H9 (cell line): Measurements from ENCODE around the gene METTL14. TPM values are rescaled to one million over a fixed set of nuclear protein-coding genes. Genes with fewer than 3 reads are reported as not detected.
A peak's percentile ranks its signal among the peaks of the same experiment; 100 is the strongest.

ENCODE experiments used
- DNase-seq: peaks from one replicate; pipeline ENCODE4 v3.0.0-alpha.2; 2017
- H2AFZ ChIP-seq: one replicate; pipeline ENCODE4 v1.6.1; 2013; ENCODE audit warnings: mild to moderate bottlenecking, low read length, control low read depth, moderate library complexity
- H2AK5ac ChIP-seq: 2 replicates; pipeline ENCODE4 v1.6.1; 2013; ENCODE audit warnings: low read length, control low read depth, mixed read lengths; ENCODE audit not compliant: insufficient read length
- H2BK120ac ChIP-seq: one replicate; pipeline ENCODE4 v1.6.1; 2013; ENCODE audit warnings: low read depth, mild to moderate bottlenecking, low read length, control low read depth, inconsistent platforms; ENCODE audit not compliant: poor library complexity, severe bottlenecking
- H2BK12ac ChIP-seq: 2 replicates; pipeline ENCODE4 v1.6.1; 2013; ENCODE audit warnings: low read length, control low read depth, mixed read lengths, low read depth; ENCODE audit not compliant: insufficient read length
- H2BK15ac ChIP-seq: 2 replicates; pipeline ENCODE4 v1.6.1; 2013; ENCODE audit warnings: low read depth, low read length, control low read depth
- H2BK20ac ChIP-seq: one replicate; pipeline ENCODE4 v1.6.1; 2013; ENCODE audit warnings: low read depth, mild to moderate bottlenecking, low read length, control low read depth, inconsistent platforms; ENCODE audit not compliant: poor library complexity, severe bottlenecking
- H2BK5ac ChIP-seq: 2 replicates; pipeline ENCODE4 v1.6.1; 2013; ENCODE audit warnings: low read length, control low read depth, mixed read lengths; ENCODE audit not compliant: insufficient read length
- H3K14ac ChIP-seq: 2 replicates; pipeline ENCODE4 v1.6.1; 2013; ENCODE audit warnings: low read length, control low read depth; ENCODE audit not compliant: insufficient read depth
- H3K18ac ChIP-seq: 2 replicates; pipeline ENCODE4 v1.6.1; 2013; ENCODE audit warnings: low read depth, mild to moderate bottlenecking, mixed read lengths, low read length, control low read depth; ENCODE audit not compliant: insufficient read length
- H3K23ac ChIP-seq: 2 replicates; pipeline ENCODE4 v1.6.1; 2013; ENCODE audit warnings: low read length, control low read depth, mixed read lengths, low read depth; ENCODE audit not compliant: insufficient read length
- H3K23me2 ChIP-seq: 2 replicates; pipeline ENCODE4 v1.6.1; 2013; ENCODE audit warnings: low read depth, mild to moderate bottlenecking, mixed read lengths, low read length, control low read depth; ENCODE audit not compliant: insufficient read length, poor library complexity, severe bottlenecking
- H3K27ac ChIP-seq: 2 replicates; pipeline ENCODE4 v1.5.1; 2013; ENCODE audit warnings: low read length, control low read depth, mixed read lengths, low read depth; ENCODE audit not compliant: insufficient read length
- H3K27me3 ChIP-seq: 2 replicates; pipeline ENCODE4 v1.6.1; 2013; ENCODE audit warnings: low read length, control low read depth, inconsistent platforms; ENCODE audit not compliant: insufficient read depth
- H3K4ac ChIP-seq: 2 replicates; pipeline ENCODE4 v1.6.1; 2013; ENCODE audit warnings: low read depth, mild to moderate bottlenecking, control low read depth, inconsistent platforms, low read length, moderate library complexity
- H3K4me1 ChIP-seq: 2 replicates; pipeline ENCODE4 v1.6.1; 2013; ENCODE audit warnings: low read length, control low read depth, inconsistent platforms; ENCODE audit not compliant: insufficient read depth
- H3K4me2 ChIP-seq: 2 replicates; pipeline ENCODE4 v1.6.1; 2013; ENCODE audit warnings: low read length, control low read depth, mixed read lengths; ENCODE audit not compliant: insufficient read length, insufficient read depth
- H3K56ac ChIP-seq: 2 replicates; pipeline ENCODE4 v1.6.1; 2013; ENCODE audit warnings: low read depth, mild to moderate bottlenecking, mixed read lengths, low read length, control low read depth; ENCODE audit not compliant: insufficient read length
- H3K79me1 ChIP-seq: 2 replicates; pipeline ENCODE4 v1.6.1; 2013; ENCODE audit warnings: low read depth, mild to moderate bottlenecking, moderate library complexity, low read length, control low read depth, inconsistent platforms; ENCODE audit not compliant: insufficient read depth, poor library complexity, severe bottlenecking
- H3K79me2 ChIP-seq: 2 replicates; pipeline ENCODE4 v1.6.1; 2013; ENCODE audit warnings: low read length, control low read depth, inconsistent platforms; ENCODE audit not compliant: insufficient read depth
- H3K9ac ChIP-seq: 2 replicates; pipeline ENCODE4 v1.6.1; 2013; ENCODE audit warnings: low read length, control low read depth, mixed read lengths; ENCODE audit not compliant: insufficient read length; ENCODE audit errors: extremely low read depth
- H3K9me3 ChIP-seq: one replicate; pipeline ENCODE4 v1.6.1; 2013; ENCODE audit warnings: low read depth, low read length, inconsistent platforms; ENCODE audit not compliant: control insufficient read depth
- H3T11ph ChIP-seq: one replicate; pipeline ENCODE4 v1.6.1; 2013; ENCODE audit warnings: mild to moderate bottlenecking, low read length, control low read depth, inconsistent platforms
- H4K20me1 ChIP-seq: one replicate; pipeline ENCODE4 v1.6.1; 2013; ENCODE audit not compliant: control insufficient read depth, insufficient read length, insufficient read depth
- H4K5ac ChIP-seq: 2 replicates; pipeline ENCODE4 v1.6.1; 2013; ENCODE audit warnings: low read depth, mild to moderate bottlenecking, mixed read lengths, low read length, control low read depth; ENCODE audit not compliant: insufficient read length
- H4K8ac ChIP-seq: replicated peaks from 2 replicates; pipeline ENCODE4 v1.6.1; 2013; ENCODE audit warnings: low read length, control low read depth, mixed read lengths, low read depth; ENCODE audit not compliant: insufficient read length
- H4K91ac ChIP-seq: 2 replicates; pipeline ENCODE4 v1.6.1; 2013; ENCODE audit warnings: low read depth, mild to moderate bottlenecking, moderate library complexity, mixed read lengths, low read length, control low read depth; ENCODE audit not compliant: insufficient read length
- H3K27ac Mint-ChIP-seq, 3 experiments: 2 replicates in 2 of 3; 3 replicates in 1 of 3; pipeline ENCODE4 v1.8.0; 2020 to 2021; ENCODE audit warnings: mixed read lengths in 3 of 3, mild to moderate bottlenecking in 1 of 3, moderate library complexity in 1 of 3
- H3K27me3 Mint-ChIP-seq: 2 replicates; pipeline ENCODE4 v1.8.0; 2021; ENCODE audit warnings: low read depth, mild to moderate bottlenecking, moderate library complexity, mixed read lengths
- H3K36me3 Mint-ChIP-seq, 3 experiments: 2 replicates in 2 of 3; 3 replicates in 1 of 3; pipeline ENCODE4 v1.8.0; 2020 to 2021; ENCODE audit warnings: low read depth in 3 of 3, mixed read lengths in 3 of 3; ENCODE audit not compliant: insufficient read depth in 1 of 3
- H3K4me1 Mint-ChIP-seq, 2 experiments: 2 replicates each; pipeline ENCODE4 v1.8.0; 2020; ENCODE audit warnings: mixed read lengths in 2 of 2
- H3K4me3 Mint-ChIP-seq, 2 experiments: 2 replicates in 1 of 2; 3 replicates in 1 of 2; pipeline ENCODE4 v1.8.0; 2020 to 2021; ENCODE audit warnings: mild to moderate bottlenecking in 2 of 2, mixed read lengths in 2 of 2, moderate library complexity in 1 of 2
- H3K9me3 Mint-ChIP-seq, 2 experiments: 2 replicates in 1 of 2; 3 replicates in 1 of 2; pipeline ENCODE4 v1.8.0; 2020; ENCODE audit warnings: mild to moderate bottlenecking in 2 of 2, mixed read lengths in 2 of 2, moderate library complexity in 1 of 2
- WGBS: extraction: QIAGEN DNeasy Blood & Tissue Kit; methylation state at CpG from one replicate; pipeline ENCODE4 v1.1.7; 2013; ENCODE audit warnings: missing lambda C conversion rate, low lambda C conversion rate, mixed read lengths; ENCODE audit not compliant: insufficient read length; ENCODE audit errors: extremely low coverage; 5-methylcytosine and 5-hydroxymethylcytosine counted together
- total RNA-seq: library from RNA; stranded (reverse); gene quantifications from 2 replicates; pipeline ENCODE4 v1.2.1, GENCODE V29; 2021
- TF ChIP-seq, protein P1 (sequence below): fragments of 200-600 bp; sonication (generic); conservative IDR thresholded peaks from 3 replicates; pipeline ENCODE4 v1.8.0; 2021; ENCODE audit warnings: antibody characterized with exemption, mild to moderate bottlenecking

The METTL14 gene
- total RNA-seq, 1 experiment from 2014 or later, result 53.3 TPM

DNA sequence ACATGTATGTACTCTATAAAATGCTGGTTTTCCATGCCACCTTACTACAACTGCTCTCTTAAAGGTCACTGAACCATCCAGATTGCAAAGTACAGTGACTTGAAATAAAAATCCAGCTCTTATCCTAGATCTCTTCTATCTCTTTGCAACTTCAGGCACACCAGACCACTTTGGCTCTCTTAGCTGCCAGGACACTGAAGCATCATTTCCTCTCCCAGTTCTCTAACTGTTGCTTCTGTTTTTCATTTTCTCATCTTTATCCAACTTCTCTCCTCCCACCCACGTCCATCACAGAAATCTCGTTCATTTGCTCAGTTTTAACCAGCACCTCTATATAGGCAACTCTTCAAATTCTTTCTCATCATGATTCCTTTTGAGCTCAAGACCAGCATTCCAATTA lies 74.3 kb downstream of the METTL14 start:
- no peak overlapping the region for H2BK120ac ChIP-seq
- Mint-ChIP-seq H3K27ac (peak overlapping the region in 2 of 3 experiments; percentile 2 to 53; a peak in 3 of 7 replicates), H3K36me3 (peaks cover 5 to 20% (median 6%) of the 10 kb centered on the region in 3 experiments; a peak in 6 of 7 replicates), H3K9me3 (no peaks in the 10 kb centered on the region), H3K27me3 (no peaks in the 10 kb centered on the region), H3K4me1 (peaks cover 13 to 15% of the 10 kb centered on the region in 2 experiments), H3K4me3 (no peak overlapping the region)
- no peak overlapping the region for H4K8ac ChIP-seq
- H3K14ac ChIP-seq, result no peak overlapping the region
- no peak overlapping the region for H4K5ac ChIP-seq
- no peak overlapping the region for H3K27ac ChIP-seq
- no peak overlapping the region for H3K23ac ChIP-seq
- no peaks in the 10 kb centered on the region for H3K79me1 ChIP-seq
- no peak overlapping the region for H3K18ac ChIP-seq
- no peak overlapping the region for H2BK20ac ChIP-seq
- no peak for DNase-seq
- H4K91ac ChIP-seq, result no peak overlapping the region
- H2BK12ac ChIP-seq, result no peak overlapping the region
- no peak overlapping the region for H3T11ph ChIP-seq
- H4K20me1 ChIP-seq, result no peaks in the 10 kb centered on the region
- H3K4me1 ChIP-seq, result no peaks in the 10 kb centered on the region
- H3K79me2 ChIP-seq, result no peaks in the 10 kb centered on the region
- TF ChIP-seq, protein P1, sequence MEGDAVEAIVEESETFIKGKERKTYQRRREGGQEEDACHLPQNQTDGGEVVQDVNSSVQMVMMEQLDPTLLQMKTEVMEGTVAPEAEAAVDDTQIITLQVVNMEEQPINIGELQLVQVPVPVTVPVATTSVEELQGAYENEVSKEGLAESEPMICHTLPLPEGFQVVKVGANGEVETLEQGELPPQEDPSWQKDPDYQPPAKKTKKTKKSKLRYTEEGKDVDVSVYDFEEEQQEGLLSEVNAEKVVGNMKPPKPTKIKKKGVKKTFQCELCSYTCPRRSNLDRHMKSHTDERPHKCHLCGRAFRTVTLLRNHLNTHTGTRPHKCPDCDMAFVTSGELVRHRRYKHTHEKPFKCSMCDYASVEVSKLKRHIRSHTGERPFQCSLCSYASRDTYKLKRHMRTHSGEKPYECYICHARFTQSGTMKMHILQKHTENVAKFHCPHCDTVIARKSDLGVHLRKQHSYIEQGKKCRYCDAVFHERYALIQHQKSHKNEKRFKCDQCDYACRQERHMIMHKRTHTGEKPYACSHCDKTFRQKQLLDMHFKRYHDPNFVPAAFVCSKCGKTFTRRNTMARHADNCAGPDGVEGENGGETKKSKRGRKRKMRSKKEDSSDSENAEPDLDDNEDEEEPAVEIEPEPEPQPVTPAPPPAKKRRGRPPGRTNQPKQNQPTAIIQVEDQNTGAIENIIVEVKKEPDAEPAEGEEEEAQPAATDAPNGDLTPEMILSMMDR, result no peak
- H3K9me3 ChIP-seq, result no peaks in the 10 kb centered on the region
- no peak overlapping the region for H3K4ac ChIP-seq
- no peak overlapping the region for H3K56ac ChIP-seq
- no peak overlapping the region for H2BK5ac ChIP-seq
- no peak overlapping the region for H3K9ac ChIP-seq
- no peak overlapping the region for H2AK5ac ChIP-seq
- no peaks in the 10 kb centered on the region for H3K27me3 ChIP-seq
- no peaks in the 10 kb centered on the region for H3K23me2 ChIP-seq
- no peak overlapping the region for H2BK15ac ChIP-seq
- H3K4me2 ChIP-seq, result no peak overlapping the region
- WGBS, result 100% methylated on average over 2 of the region's 2 CpGs
- no peak overlapping the region for H2AFZ ChIP-seq
